ENCODE results near the gene NDUFS5. TPM values are rescaled to one million over a fixed set of nuclear protein-coding genes. Genes with fewer than 3 reads are reported as not detected.
"Not testable (repeated sequence)": the region's sequence is repeated elsewhere in the genome, so short reads cannot be mapped to it uniquely, and the experiment has no call there.

NDUFS5 gene
- total RNA-seq: 100 to 1,000 TPM; 114 to 199 TPM

GRCh38 chr1:39026051-39026865, at the start of gene NDUFS5:
Gene NDUFS5, plus strand, starts transcription at chr1:39026350. Its CDS starts 2,375 bp downstream, at chr1:39028725.
- Mint-ChIP-seq H3K36me3 (ENCODE audit: low read depth) (peaks cover 46% of the 10 kb centered on the region), H3K4me1 (peaks cover 10% of the 10 kb centered on the region), H3K27me3 (no peaks in the 10 kb centered on the region), H3K27ac (peak within 1 kb of the TSS; percentile 89), H3K4me3 (peak within 1 kb of the TSS; percentile 87), H3K9me3 (no peaks in the 10 kb centered on the region)
- peak; percentile 93 for ATAC-seq (replicated peaks)

- not testable (repeated sequence) for H3K36me3 Mint-ChIP-seq (ENCODE audit: low read depth); H3K9me3 Mint-ChIP-seq; H3K27me3 Mint-ChIP-seq; H3K4me1 Mint-ChIP-seq
- peak; percentile 67 for ATAC-seq (replicated peaks)
- Mint-ChIP-seq H3K27ac (peak overlapping the region; percentile 66), H3K4me3 (peak overlapping the region; percentile 54)
These were observed 48.5 kb upstream of the NDUFS5 start for GRCh38 chr1:38977399-38978244.

GRCh38 chr1:38978245-38978542, 48.0 kb upstream of the NDUFS5 start:
- not testable (repeated sequence) for H3K27me3 Mint-ChIP-seq; H3K27ac Mint-ChIP-seq; ATAC-seq (replicated peaks); H3K36me3 Mint-ChIP-seq (ENCODE audit: low read depth); H3K9me3 Mint-ChIP-seq; H3K4me1 Mint-ChIP-seq
- H3K4me3 Mint-ChIP-seq: peak overlapping the region; percentile 54

- not testable (repeated sequence) for H3K4me3 Mint-ChIP-seq; H3K4me1 Mint-ChIP-seq; H3K27me3 Mint-ChIP-seq; ATAC-seq (replicated peaks); H3K36me3 Mint-ChIP-seq (ENCODE audit: low read depth); H3K9me3 Mint-ChIP-seq; H3K27ac Mint-ChIP-seq
These were observed 46.8 kb upstream of the NDUFS5 start for GRCh38 chr1:38979380-38979779.

GRCh38 chr1:38989979-38990378, 36.2 kb upstream of the NDUFS5 start:
- Mint-ChIP-seq H3K9me3 (no peaks in the 10 kb centered on the region), H3K4me1 (peaks cover 14% of the 10 kb centered on the region), H3K27me3 (no peaks in the 10 kb centered on the region), H3K36me3 (ENCODE audit: low read depth) (peaks cover 31% of the 10 kb centered on the region), H3K4me3 (peak overlapping the region; percentile 93), H3K27ac (peak overlapping the region; percentile 83)
- ATAC-seq (replicated peaks): no peak

- peaks cover 17% of the 10 kb centered on the region for H3K4me1 Mint-ChIP-seq
- no peaks in the 10 kb centered on the region for H3K9me3 Mint-ChIP-seq
- peak overlapping the region; percentile 93 for H3K4me3 Mint-ChIP-seq
- no peak for ATAC-seq (replicated peaks)
- peaks cover 35% of the 10 kb centered on the region for H3K36me3 Mint-ChIP-seq (ENCODE audit: low read depth)
- peak overlapping the region; percentile 83 for H3K27ac Mint-ChIP-seq
- no peaks in the 10 kb centered on the region for H3K27me3 Mint-ChIP-seq
These were observed 35.8 kb upstream of the NDUFS5 start for GRCh38 chr1:38990386-38990737.

GRCh38 chr1:38990738-38991637, 35.2 kb upstream of the NDUFS5 start, which contains the start of gene AKIRIN1:
Gene AKIRIN1, plus strand, starts transcription at chr1:38991276. Its CDS starts 105 bp downstream, at chr1:38991381.
- ATAC-seq (replicated peaks): peak; percentile 96
- H3K9me3 Mint-ChIP-seq: no peaks in the 10 kb centered on the region

GRCh38 chr1:38991638-38992411, 34.3 kb upstream of the NDUFS5 start:
- ATAC-seq (replicated peaks): no peak
- Mint-ChIP-seq H3K4me1 (peaks cover 24% of the 10 kb centered on the region), H3K9me3 (no peaks in the 10 kb centered on the region), H3K27me3 (no peaks in the 10 kb centered on the region), H3K27ac (peak overlapping the region; percentile 82), H3K4me3 (peak overlapping the region; percentile 93), H3K36me3 (ENCODE audit: low read depth) (peaks cover 50% of the 10 kb centered on the region)

More at GRCh38 chr1:38990738-38991637, 35.2 kb upstream of the NDUFS5 start, which contains the start of gene AKIRIN1:
- Mint-ChIP-seq H3K27ac (peak within 1 kb of the TSS; percentile 83), H3K4me1 (peaks cover 21% of the 10 kb centered on the region), H3K27me3 (no peaks in the 10 kb centered on the region), H3K4me3 (peak within 1 kb of the TSS; percentile 93), H3K36me3 (ENCODE audit: low read depth) (peaks cover 41% of the 10 kb centered on the region)

- Mint-ChIP-seq H3K27me3 (no peaks in the 10 kb centered on the region), H3K9me3 (no peaks in the 10 kb centered on the region), H3K4me1 (peaks cover 32% of the 10 kb centered on the region), H3K4me3 (peak overlapping the region; percentile 93), H3K36me3 (ENCODE audit: low read depth) (peaks cover 57% of the 10 kb centered on the region), H3K27ac (peak overlapping the region; percentile 82)
- no peak for ATAC-seq (replicated peaks)
These were observed 33.6 kb upstream of the NDUFS5 start for GRCh38 chr1:38992412-38993111.

GRCh38 chr1:38994196-38994595, 32.0 kb upstream of the NDUFS5 start:
- Mint-ChIP-seq H3K4me1 (peaks cover 40% of the 10 kb centered on the region), H3K4me3 (peak overlapping the region; percentile 23), H3K36me3 (ENCODE audit: low read depth) (peaks cover 73% of the 10 kb centered on the region), H3K9me3 (no peaks in the 10 kb centered on the region), H3K27me3 (no peaks in the 10 kb centered on the region), H3K27ac (no peak overlapping the region)
- ATAC-seq (replicated peaks): no peak

- no peaks in the 10 kb centered on the region for H3K27me3 Mint-ChIP-seq
- H3K4me3 Mint-ChIP-seq: peak overlapping the region; percentile 76
- peak overlapping the region; percentile 88 for H3K27ac Mint-ChIP-seq
- peaks cover 45% of the 10 kb centered on the region for H3K4me1 Mint-ChIP-seq
- no peaks in the 10 kb centered on the region for H3K9me3 Mint-ChIP-seq
- peak; percentile 33 for ATAC-seq (replicated peaks)
- H3K36me3 Mint-ChIP-seq (ENCODE audit: low read depth): peaks cover 100% of the 10 kb centered on the region
These were observed 28.9 kb upstream of the NDUFS5 start for GRCh38 chr1:38997034-38997900.

GRCh38 chr1:38997901-38998190, 28.3 kb upstream of the NDUFS5 start:
- Mint-ChIP-seq H3K9me3 (no peaks in the 10 kb centered on the region), H3K4me1 (peaks cover 45% of the 10 kb centered on the region), H3K4me3 (peak overlapping the region; percentile 76), H3K27ac (peak overlapping the region; percentile 88), H3K36me3 (ENCODE audit: low read depth) (peaks cover 100% of the 10 kb centered on the region), H3K27me3 (no peaks in the 10 kb centered on the region)
- ATAC-seq (replicated peaks): no peak
